HG03139 (cell line): ENCODE measurements around the gene MAPT.

Source experiments
- ATAC-seq: cut with Tn5 transposase; IDR thresholded peaks from one replicate; pipeline ENCODE4 v1.9.1; 2021; ENCODE audit not compliant: unreplicated experiment

Gene MAPT

DNA sequence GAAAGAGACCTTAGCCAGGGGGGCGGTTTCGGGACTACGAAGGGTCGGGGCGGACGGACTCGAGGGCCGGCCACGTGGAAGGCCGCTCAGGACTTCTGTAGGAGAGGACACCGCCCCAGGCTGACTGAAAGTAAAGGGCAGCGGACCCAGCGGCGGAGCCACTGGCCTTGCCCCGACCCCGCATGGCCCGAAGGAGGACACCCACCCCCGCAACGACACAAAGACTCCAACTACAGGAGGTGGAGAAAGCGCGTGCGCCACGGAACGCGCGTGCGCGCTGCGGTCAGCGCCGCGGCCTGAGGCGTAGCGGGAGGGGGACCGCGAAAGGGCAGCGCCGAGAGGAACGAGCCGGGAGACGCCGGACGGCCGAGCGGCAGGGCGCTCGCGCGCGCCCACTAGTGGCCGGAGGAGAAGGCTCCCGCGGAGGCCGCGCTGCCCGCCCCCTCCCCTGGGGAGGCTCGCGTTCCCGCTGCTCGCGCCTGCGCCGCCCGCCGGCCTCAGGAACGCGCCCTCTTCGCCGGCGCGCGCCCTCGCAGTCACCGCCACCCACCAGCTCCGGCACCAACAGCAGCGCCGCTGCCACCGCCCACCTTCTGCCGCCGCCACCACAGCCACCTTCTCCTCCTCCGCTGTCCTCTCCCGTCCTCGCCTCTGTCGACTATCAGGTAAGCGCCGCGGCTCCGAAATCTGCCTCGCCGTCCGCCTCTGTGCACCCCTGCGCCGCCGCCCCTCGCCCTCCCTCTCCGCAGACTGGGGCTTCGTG, at the start of gene MAPT:
Gene MAPT (plus strand): TSS at position 533 of the 763 bp plus-strand sequence. CDS start 67,784 bp downstream, outside the sequence.
- ATAC-seq, result peak; percentile 73

DNA sequence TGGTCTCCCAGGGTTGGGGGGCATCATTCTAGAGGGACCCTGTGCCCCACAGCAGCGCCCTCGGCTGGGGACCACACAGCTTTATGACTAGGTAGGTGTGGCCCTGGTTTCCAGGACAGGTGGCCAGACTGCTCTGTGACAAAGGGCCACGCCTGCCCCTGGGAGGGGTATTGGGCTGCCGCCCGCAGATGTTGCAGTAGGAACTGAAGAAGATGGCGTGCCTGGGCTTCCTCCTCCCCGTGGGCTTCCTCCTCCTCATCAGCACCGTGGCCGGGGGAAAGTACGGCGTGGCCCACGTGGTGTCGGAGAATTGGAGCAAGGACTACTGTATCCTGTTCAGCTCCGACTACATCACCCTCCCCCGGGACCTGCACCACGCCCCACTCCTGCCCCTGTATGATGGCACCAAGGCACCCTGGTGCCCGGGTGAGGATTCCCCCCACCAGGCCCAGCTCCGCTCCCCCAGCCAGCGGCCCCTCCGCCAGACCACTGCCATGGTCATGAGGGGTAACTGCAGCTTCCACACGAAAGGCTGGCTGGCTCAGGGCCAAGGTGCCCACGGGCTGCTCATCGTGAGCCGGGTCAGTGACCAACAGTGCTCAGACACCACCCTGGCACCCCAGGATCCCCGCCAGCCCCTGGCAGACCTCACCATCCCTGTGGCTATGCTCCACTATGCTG, 49.5 kb upstream of the MAPT start, which contains the start of gene SPPL2C:
Gene SPPL2C (plus strand): TSS at position 187 of the 681 bp plus-strand sequence. CDS start 26 bp downstream, at position 213.
- ATAC-seq, result no peak

DNA sequence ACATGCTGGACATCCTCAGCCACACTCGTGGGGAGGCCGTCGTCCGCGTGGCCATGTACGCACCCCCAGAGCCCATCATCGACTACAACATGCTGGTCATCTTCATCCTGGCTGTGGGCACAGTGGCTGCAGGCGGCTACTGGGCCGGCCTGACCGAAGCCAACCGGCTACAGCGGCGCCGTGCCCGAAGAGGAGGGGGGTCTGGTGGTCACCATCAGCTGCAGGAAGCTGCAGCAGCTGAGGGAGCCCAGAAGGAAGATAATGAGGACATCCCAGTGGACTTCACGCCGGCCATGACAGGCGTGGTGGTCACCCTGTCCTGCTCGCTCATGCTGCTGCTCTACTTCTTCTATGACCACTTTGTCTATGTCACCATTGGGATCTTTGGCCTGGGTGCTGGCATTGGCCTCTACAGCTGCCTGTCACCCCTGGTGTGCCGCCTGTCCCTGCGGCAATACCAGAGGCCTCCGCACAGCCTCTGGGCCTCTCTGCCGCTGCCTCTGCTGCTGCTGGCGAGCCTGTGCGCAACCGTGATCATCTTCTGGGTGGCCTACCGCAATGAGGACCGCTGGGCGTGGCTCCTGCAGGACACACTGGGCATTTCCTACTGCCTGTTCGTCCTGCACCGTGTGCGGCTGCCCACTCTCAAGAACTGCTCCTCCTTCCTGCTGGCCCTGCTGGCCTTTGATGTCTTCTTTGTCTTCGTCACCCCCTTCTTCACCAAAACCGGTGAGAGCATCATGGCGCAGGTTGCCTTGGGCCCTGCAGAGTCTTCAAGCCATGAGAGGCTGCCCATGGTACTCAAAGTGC, 48.8 kb upstream of the MAPT start:
- no peak for ATAC-seq

DNA sequence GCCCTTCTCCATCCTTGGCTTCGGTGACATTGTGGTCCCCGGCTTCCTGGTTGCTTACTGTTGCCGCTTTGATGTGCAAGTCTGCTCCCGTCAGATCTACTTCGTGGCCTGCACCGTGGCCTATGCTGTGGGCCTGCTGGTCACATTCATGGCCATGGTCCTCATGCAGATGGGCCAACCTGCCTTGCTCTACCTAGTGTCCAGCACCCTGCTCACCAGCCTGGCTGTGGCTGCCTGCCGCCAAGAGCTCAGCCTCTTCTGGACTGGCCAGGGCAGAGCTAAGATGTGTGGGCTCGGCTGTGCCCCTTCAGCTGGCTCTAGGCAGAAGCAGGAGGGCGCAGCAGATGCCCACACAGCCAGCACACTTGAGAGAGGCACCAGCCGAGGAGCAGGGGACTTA, 48.1 kb upstream of the MAPT start:
- no peak for ATAC-seq

DNA sequence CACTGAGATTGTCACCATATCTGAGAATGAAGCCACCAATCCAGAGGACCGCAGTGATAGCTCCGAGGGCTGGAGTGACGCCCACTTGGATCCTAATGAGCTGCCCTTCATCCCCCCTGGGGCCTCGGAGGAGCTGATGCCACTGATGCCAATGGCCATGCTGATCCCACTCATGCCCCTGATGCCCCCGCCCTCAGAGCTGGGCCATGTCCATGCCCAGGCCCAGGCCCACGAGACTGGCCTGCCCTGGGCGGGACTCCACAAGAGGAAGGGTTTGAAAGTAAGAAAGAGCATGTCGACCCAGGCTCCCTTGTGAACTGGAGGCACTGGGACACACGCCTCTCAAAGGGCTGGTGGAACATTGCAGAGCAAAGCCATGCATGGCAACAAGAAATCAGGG, 47.7 kb upstream of the MAPT start:
- no peak for ATAC-seq

DNA sequence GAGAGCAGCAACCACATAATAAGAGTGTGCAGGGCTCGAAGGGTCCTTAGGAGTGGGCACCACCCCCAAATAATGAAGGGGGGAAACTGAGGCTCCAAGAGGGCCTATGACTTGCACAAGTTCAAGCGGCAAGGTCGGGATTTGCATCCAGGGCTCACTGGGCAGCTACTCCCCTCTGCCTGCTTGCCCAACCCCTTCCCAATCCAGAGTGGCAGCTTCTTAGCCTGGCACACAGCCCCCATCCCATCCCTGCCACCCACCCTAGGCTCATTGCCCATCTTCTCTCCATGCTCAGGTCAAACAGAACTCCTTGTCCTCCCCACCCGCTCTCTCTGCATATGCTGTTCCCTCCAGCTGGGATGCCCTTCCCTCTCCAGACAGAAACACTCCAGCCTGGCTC, 47.3 kb upstream of the MAPT start:
- no peak for ATAC-seq

DNA sequence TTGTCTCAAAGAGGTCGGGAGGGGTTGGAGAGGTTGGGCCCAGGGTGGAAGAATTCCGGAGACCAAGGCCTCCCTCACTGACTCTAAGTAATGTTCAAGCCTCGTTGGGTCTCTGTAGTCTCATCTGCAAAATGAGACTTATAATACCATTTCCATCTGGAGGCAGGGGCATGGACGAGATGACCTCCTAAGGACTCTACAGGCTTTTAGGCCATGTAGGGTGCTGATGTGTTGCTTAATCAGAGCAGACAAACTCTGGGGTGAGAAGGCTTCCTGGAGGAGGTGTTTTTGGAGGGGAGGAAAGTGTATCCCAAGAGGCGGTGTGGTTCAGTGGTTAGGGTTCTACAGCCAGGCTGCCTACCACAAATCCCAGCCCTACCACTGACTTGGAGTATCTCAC, 46.6 kb upstream of the MAPT start:
- no peak for ATAC-seq

DNA sequence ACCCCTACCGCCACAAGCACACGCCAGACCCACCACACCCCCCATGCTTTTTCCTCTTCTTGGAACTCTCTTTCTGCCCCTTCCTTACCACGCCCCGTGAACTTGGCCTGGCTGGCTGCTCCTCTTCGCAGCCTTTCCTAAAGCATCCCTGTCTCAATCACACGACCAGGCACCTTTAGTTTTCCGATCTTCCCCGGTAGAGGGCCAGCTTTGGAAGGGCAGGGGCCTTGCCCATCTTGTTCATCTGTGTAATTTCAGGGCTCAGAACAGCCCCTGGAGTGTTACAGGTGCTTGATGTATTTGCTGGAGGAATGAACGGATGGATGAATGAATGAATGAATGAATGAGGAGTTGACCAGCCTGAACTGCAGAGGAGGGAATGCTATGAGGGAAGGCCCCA, 45.9 kb upstream of the MAPT start:
- ATAC-seq, result no peak

DNA sequence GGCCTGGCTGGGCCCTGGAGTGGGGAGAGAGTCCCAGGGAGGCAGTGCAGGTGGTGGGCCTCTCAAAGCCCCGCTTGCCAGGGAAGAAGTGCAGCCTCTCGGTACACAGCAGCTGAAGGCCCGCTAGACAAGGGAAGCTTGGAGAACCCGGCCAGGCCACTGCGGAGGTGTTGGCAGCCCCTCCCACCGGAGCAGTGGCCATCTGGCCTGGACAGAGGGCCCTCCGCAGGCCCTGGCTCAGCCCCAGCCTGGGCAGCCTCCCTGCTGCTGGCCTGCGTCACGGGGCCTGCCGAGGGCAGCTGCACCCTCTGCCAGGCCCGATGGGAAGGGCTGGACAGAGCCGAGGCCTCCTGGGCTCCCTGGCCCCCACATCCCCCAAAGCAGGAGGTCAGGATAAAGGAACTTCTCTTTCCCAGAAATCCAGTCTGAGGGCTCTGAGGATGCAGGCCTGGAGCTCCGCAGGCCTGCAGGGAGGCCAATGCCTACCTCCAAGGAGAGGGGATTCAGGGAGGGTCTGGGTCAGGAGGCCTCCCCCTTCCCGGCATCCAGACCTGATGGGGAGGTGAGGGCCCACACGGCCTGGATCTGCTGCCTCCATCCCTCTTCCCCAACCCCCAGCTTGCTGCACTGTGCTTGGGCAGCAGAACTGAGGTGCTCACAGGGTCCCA, 45.4 kb upstream of the MAPT start:
- no peak for ATAC-seq

DNA sequence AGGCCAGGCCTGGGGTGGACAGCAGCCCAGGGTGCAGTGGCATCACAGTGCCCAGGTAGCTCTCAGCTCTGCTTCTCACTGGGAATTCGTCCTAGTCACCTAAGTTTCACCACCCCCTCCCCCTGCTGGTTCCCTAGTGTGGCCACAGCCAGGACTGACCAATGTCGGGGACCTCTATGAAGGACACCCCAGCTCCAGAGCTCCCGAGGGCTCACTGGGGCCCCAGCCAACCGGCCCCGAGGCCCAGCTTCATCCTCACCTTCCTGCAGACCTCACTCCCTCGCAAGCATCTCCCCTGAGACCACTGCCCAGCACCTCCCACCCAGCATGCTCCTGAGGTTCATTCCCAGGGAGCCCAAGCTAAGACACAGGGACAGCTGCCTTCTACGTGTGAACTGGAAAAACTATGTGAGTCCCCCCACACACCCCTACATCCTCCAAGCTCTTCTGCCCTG, 44.8 kb upstream of the MAPT start:
- no peak for ATAC-seq

DNA sequence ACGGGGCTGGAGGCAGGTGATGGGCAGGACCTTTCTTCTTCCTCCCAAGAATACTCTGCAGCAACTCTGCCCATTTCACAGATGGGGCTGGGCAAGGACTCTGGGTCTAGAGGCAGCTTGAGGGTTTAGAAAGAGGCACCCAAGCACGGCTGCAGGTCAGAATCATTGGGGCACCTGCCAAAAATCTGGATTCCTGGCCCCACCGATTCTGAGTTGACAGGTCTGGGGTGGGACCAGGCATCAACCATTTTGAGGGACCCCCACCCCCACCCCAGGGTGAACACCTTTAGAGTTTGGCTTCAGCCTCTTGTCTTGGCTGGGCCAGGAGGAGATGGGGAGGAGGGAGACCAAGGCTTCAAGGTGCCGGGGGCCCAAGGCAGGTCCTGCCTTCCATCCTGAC, 44.3 kb upstream of the MAPT start:
- no peak for ATAC-seq

DNA sequence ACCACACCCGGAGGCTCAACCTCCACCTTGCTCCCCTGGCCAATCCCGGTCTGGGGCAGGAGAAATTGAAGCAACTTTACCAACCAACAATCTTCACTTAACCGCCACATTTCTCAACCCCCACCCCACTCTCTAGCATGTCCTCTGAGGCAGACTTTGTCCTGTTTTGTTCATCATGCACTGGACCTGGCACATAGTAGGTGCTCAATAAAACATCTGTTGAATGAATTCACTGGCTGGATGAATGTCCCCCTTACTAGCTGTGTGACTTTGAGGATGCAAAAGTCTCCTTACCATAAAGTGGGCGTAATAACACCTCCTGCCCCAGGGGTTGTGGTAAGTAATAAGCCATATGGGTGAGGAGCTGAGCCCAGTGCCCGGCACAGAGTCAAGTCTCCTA, 43.9 kb upstream of the MAPT start:
- no peak for ATAC-seq

DNA sequence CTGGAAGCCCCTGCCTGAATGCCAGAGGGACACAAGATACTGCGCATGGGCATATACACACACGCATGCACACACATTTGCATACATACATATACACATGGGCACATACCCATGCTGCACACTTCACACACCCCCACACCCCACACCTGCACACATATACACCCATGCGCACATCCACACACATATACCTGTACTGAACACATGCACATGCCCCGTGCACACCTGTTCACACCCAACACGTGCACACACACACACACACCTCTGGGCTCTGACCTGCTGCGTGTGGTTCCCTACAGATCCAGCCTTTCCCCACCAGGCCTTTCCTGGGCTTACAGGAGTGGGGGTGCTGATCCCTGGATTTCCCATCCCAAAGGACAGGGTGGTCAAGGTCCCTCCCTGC, 43.3 kb upstream of the MAPT start:
- ATAC-seq, result no peak

DNA sequence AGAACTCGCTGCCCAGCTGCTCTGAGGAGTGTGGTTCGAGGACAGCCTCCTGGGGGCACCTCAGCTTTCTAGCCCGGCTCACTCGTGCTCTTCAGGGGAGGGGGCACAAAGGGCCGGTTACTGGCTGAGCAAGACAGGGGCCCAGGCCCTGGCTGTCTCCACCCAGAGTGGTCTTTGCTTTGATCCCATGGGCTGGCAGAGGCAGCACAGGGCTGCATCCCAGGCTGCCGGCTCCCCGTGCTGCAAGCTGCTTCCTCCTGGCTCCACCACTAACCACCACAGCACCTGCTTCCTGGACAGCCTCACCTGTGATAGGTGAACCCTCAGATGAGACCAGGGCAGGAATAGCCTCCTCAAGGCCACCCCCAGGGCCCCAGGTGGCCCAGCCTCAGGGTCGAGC, 42.9 kb upstream of the MAPT start:
- ATAC-seq, result no peak

DNA sequence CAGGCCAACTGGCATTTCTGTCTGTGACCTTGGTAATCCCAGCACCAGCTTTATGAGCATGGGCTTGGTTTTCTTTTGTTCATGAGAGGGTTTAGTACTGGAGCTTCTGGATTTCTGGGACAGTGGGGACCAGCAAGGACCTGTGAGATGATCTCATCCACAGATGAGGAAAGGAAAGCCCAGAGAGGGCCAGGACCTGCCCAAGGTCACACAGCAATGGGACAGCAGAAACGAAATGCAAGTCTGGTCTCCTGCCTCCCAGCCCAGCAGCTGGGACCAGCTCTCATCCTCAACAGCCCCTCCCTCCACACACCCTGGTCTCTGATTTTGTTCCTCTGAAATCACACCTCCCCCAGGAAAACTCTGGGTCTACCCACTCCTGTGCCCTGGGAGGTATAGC, 42.5 kb upstream of the MAPT start:
- ATAC-seq, result no peak

DNA sequence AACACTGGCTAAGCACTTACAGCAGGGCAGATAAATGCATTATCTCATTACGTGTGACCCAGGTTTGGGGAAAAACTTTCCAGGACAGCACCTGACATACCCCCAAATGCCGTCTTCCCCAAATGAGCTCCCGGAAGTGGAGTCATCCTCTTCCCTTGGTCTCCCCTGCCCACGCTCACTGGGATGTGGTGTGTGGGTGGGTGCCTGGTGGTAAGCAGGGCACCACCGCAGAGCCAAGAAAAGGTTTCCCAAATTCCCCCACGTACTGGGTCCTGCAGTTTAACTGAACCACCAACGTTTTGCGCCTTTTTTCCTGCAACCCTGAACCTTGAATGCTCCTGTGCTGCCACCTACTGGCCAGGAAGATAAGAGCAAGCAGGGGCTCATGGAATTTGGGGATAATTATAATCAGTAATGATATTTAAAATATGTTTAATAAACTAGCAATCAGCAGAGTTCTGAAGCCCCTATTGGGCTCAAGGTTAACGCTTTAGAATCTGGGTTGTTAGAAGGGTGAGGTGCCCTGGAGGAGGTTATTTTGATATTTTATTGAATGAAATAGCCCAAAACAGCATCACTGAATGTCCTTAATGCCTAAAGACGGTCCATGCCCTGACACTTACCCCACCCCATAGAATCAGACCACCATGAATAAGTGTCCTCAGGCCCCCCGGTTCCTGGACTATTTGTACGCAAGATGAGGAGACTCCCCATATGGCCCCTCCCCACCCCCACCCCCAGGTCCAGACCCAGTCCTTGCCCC, 41.6 kb upstream of the MAPT start:
- ATAC-seq, result no peak

DNA sequence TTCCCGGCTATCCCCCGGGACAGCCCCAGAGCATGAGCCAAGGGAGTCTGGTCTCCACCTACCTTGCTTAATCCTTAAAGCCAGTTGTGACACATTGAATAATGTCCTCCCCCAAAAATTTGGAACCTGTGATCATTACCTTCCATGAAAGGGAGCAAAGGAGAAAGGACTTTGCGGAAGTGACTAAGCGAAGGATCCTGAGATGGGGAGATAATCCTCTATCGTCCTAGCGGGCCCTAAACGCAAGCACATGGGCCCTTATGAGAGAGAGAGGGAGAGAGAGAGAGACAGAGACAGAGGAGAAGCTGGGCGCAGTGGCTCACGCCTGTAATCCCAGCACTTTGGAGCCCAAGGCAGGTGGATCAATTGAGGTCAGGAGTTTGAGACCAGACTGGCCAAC, 40.1 kb upstream of the MAPT start:
- no peak for ATAC-seq

DNA sequence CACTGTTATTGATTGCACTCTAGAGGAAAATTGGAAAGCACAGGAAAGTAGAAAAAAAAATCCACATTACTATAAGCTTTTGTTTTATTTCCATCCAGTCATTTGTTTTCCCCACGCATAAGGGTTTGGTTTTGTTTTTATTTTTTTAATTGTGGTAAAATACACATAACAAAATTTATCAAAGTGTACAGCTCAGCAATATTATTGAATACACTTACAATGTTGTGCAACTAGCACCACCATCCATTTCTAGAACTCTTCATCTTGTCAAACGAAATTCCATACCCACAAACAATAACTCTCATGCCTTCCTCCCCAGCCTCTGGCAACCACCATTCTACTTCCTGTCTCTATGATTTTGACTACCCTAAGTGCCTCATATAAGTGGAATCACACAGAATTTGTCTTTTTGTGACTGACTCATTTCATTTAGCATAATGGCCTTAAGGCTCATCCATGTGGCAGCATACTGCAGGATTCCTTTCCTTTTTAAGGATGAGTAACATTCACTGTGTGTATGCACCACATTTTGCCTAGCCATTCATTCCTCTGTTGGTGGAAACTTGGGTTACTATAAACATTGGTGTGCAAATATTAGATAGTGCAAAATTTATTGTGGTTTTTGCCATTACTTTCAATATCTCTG, 38.5 kb upstream of the MAPT start:
- no peak for ATAC-seq

DNA sequence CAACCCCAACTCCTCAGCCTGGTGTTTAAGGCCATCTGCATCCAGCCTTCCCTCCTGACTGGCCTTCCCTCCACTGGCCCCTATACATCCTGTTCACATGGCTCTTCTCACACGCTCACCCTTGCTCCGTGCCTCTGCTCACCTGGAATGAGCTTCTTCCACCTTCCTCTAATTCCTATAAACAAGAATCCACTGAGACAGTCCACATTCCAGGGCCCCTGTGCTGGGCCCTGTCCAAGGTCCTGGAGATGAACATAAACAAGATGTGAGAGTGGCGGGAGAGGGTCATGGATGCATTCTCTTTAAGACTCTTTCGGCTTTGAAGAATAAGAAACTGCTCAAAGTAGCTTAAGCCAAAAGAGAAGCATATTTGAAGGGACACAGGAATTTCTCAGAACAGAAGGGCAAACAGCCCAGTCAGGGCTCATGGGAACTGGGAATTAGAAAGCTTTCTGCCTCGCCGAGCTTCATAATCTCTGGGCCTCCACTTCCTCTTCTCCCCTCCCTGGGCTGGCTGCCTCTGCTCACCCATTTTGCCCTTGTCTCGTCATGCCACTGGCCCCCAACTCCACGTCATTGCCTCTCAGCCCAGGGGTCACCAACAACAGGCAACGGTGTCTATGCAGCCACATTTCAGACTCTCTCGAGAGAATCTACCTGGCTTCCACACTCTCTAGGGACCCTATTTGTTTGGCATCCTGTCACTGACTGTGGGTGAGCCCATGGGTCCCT, 36.2 kb upstream of the MAPT start:
- no peak for ATAC-seq
